H9 (cell line): Measurements from ENCODE around the gene ZNF561. TPM values are rescaled to one million over a fixed set of nuclear protein-coding genes. Genes with fewer than 3 reads are reported as not detected.

Experiments
- DNase-seq: peaks from one replicate; pipeline ENCODE4 v3.0.0-alpha.2; 2017
- H2AFZ ChIP-seq: one replicate; pipeline ENCODE4 v1.6.1; 2013; ENCODE audit warnings: mild to moderate bottlenecking, low read length, control low read depth, moderate library complexity
- H2AK5ac ChIP-seq: 2 replicates; pipeline ENCODE4 v1.6.1; 2013; ENCODE audit warnings: low read length, control low read depth, mixed read lengths; ENCODE audit not compliant: insufficient read length
- H2BK120ac ChIP-seq: one replicate; pipeline ENCODE4 v1.6.1; 2013; ENCODE audit warnings: low read depth, mild to moderate bottlenecking, low read length, control low read depth, inconsistent platforms; ENCODE audit not compliant: poor library complexity, severe bottlenecking
- H2BK12ac ChIP-seq: 2 replicates; pipeline ENCODE4 v1.6.1; 2013; ENCODE audit warnings: low read length, control low read depth, mixed read lengths, low read depth; ENCODE audit not compliant: insufficient read length
- H2BK15ac ChIP-seq: 2 replicates; pipeline ENCODE4 v1.6.1; 2013; ENCODE audit warnings: low read depth, low read length, control low read depth
- H2BK20ac ChIP-seq: one replicate; pipeline ENCODE4 v1.6.1; 2013; ENCODE audit warnings: low read depth, mild to moderate bottlenecking, low read length, control low read depth, inconsistent platforms; ENCODE audit not compliant: poor library complexity, severe bottlenecking
- H2BK5ac ChIP-seq: 2 replicates; pipeline ENCODE4 v1.6.1; 2013; ENCODE audit warnings: low read length, control low read depth, mixed read lengths; ENCODE audit not compliant: insufficient read length
- H3K14ac ChIP-seq: 2 replicates; pipeline ENCODE4 v1.6.1; 2013; ENCODE audit warnings: low read length, control low read depth; ENCODE audit not compliant: insufficient read depth
- H3K18ac ChIP-seq: 2 replicates; pipeline ENCODE4 v1.6.1; 2013; ENCODE audit warnings: low read depth, mild to moderate bottlenecking, mixed read lengths, low read length, control low read depth; ENCODE audit not compliant: insufficient read length
- H3K23ac ChIP-seq: 2 replicates; pipeline ENCODE4 v1.6.1; 2013; ENCODE audit warnings: low read length, control low read depth, mixed read lengths, low read depth; ENCODE audit not compliant: insufficient read length
- H3K23me2 ChIP-seq: 2 replicates; pipeline ENCODE4 v1.6.1; 2013; ENCODE audit warnings: low read depth, mild to moderate bottlenecking, mixed read lengths, low read length, control low read depth; ENCODE audit not compliant: insufficient read length, poor library complexity, severe bottlenecking
- H3K27ac ChIP-seq: 2 replicates; pipeline ENCODE4 v1.5.1; 2013; ENCODE audit warnings: low read length, control low read depth, mixed read lengths, low read depth; ENCODE audit not compliant: insufficient read length
- H3K27me3 ChIP-seq: 2 replicates; pipeline ENCODE4 v1.6.1; 2013; ENCODE audit warnings: low read length, control low read depth, inconsistent platforms; ENCODE audit not compliant: insufficient read depth
- H3K4ac ChIP-seq: 2 replicates; pipeline ENCODE4 v1.6.1; 2013; ENCODE audit warnings: low read depth, mild to moderate bottlenecking, control low read depth, inconsistent platforms, low read length, moderate library complexity
- H3K4me1 ChIP-seq: 2 replicates; pipeline ENCODE4 v1.6.1; 2013; ENCODE audit warnings: low read length, control low read depth, inconsistent platforms; ENCODE audit not compliant: insufficient read depth
- H3K4me2 ChIP-seq: 2 replicates; pipeline ENCODE4 v1.6.1; 2013; ENCODE audit warnings: low read length, control low read depth, mixed read lengths; ENCODE audit not compliant: insufficient read length, insufficient read depth
- H3K56ac ChIP-seq: 2 replicates; pipeline ENCODE4 v1.6.1; 2013; ENCODE audit warnings: low read depth, mild to moderate bottlenecking, mixed read lengths, low read length, control low read depth; ENCODE audit not compliant: insufficient read length
- H3K79me1 ChIP-seq: 2 replicates; pipeline ENCODE4 v1.6.1; 2013; ENCODE audit warnings: low read depth, mild to moderate bottlenecking, moderate library complexity, low read length, control low read depth, inconsistent platforms; ENCODE audit not compliant: insufficient read depth, poor library complexity, severe bottlenecking
- H3K79me2 ChIP-seq: 2 replicates; pipeline ENCODE4 v1.6.1; 2013; ENCODE audit warnings: low read length, control low read depth, inconsistent platforms; ENCODE audit not compliant: insufficient read depth
- H3K9ac ChIP-seq: 2 replicates; pipeline ENCODE4 v1.6.1; 2013; ENCODE audit warnings: low read length, control low read depth, mixed read lengths; ENCODE audit not compliant: insufficient read length; ENCODE audit errors: extremely low read depth
- H3K9me3 ChIP-seq: one replicate; pipeline ENCODE4 v1.6.1; 2013; ENCODE audit warnings: low read depth, low read length, inconsistent platforms; ENCODE audit not compliant: control insufficient read depth
- H3T11ph ChIP-seq: one replicate; pipeline ENCODE4 v1.6.1; 2013; ENCODE audit warnings: mild to moderate bottlenecking, low read length, control low read depth, inconsistent platforms
- H4K20me1 ChIP-seq: one replicate; pipeline ENCODE4 v1.6.1; 2013; ENCODE audit not compliant: control insufficient read depth, insufficient read length, insufficient read depth
- H4K5ac ChIP-seq: 2 replicates; pipeline ENCODE4 v1.6.1; 2013; ENCODE audit warnings: low read depth, mild to moderate bottlenecking, mixed read lengths, low read length, control low read depth; ENCODE audit not compliant: insufficient read length
- H4K8ac ChIP-seq: replicated peaks from 2 replicates; pipeline ENCODE4 v1.6.1; 2013; ENCODE audit warnings: low read length, control low read depth, mixed read lengths, low read depth; ENCODE audit not compliant: insufficient read length
- H4K91ac ChIP-seq: 2 replicates; pipeline ENCODE4 v1.6.1; 2013; ENCODE audit warnings: low read depth, mild to moderate bottlenecking, moderate library complexity, mixed read lengths, low read length, control low read depth; ENCODE audit not compliant: insufficient read length
- H3K27ac Mint-ChIP-seq, 3 experiments: 2 replicates in 2 of 3; 3 replicates in 1 of 3; pipeline ENCODE4 v1.8.0; 2020 to 2021; ENCODE audit warnings: mixed read lengths in 3 of 3, mild to moderate bottlenecking in 1 of 3, moderate library complexity in 1 of 3
- H3K27me3 Mint-ChIP-seq: 2 replicates; pipeline ENCODE4 v1.8.0; 2021; ENCODE audit warnings: low read depth, mild to moderate bottlenecking, moderate library complexity, mixed read lengths
- H3K36me3 Mint-ChIP-seq, 3 experiments: 2 replicates in 2 of 3; 3 replicates in 1 of 3; pipeline ENCODE4 v1.8.0; 2020 to 2021; ENCODE audit warnings: low read depth in 3 of 3, mixed read lengths in 3 of 3; ENCODE audit not compliant: insufficient read depth in 1 of 3
- H3K4me1 Mint-ChIP-seq, 2 experiments: 2 replicates each; pipeline ENCODE4 v1.8.0; 2020; ENCODE audit warnings: mixed read lengths in 2 of 2
- H3K4me3 Mint-ChIP-seq, 2 experiments: 2 replicates in 1 of 2; 3 replicates in 1 of 2; pipeline ENCODE4 v1.8.0; 2020 to 2021; ENCODE audit warnings: mild to moderate bottlenecking in 2 of 2, mixed read lengths in 2 of 2, moderate library complexity in 1 of 2
- H3K9me3 Mint-ChIP-seq, 2 experiments: 2 replicates in 1 of 2; 3 replicates in 1 of 2; pipeline ENCODE4 v1.8.0; 2020; ENCODE audit warnings: mild to moderate bottlenecking in 2 of 2, mixed read lengths in 2 of 2, moderate library complexity in 1 of 2
- WGBS: extraction: QIAGEN DNeasy Blood & Tissue Kit; methylation state at CpG from one replicate; pipeline ENCODE4 v1.1.7; 2013; ENCODE audit warnings: missing lambda C conversion rate, low lambda C conversion rate, mixed read lengths; ENCODE audit not compliant: insufficient read length; ENCODE audit errors: extremely low coverage; 5-methylcytosine and 5-hydroxymethylcytosine counted together
- total RNA-seq: library from RNA; stranded (reverse); gene quantifications from 2 replicates; pipeline ENCODE4 v1.2.1, GENCODE V29; 2021
- TF ChIP-seq, protein P1 (sequence below): fragments of 200-600 bp; sonication (generic); conservative IDR thresholded peaks from 3 replicates; pipeline ENCODE4 v1.8.0; 2021; ENCODE audit warnings: antibody characterized with exemption, mild to moderate bottlenecking

The ZNF561 gene
- total RNA-seq, 1 experiment from 2014 or later: 50.8 TPM

DNA sequence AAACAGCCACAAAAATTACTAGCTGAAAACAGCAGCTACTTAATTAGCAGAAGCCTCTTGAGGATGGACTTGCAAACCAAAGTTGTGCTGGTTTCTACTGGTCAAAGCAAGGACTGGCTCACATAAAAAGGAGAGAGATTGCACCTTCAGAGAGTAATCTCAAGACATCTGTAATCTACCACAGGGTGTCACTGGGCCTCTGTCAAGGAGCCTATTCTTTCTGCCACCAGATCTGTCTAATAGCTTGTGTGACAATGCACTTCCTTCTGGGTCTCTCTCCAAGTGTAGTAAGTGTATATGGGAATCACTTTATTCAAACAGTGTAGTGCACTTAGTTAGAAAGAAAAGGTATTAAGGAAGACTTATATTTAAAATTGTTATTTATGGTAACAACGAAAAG is 24.4 kb upstream of the ZNF561 start:
- H3K4me3 Mint-ChIP-seq: no peak overlapping the region
- peaks cover 23 to 32% of the 10 kb centered on the region in 2 experiments for H3K9me3 Mint-ChIP-seq
- no peak overlapping the region for H2BK12ac ChIP-seq
- H3K27ac ChIP-seq: no peak overlapping the region
- H3K56ac ChIP-seq: no peak overlapping the region
- peaks cover 18 to 21% of the 10 kb centered on the region in 2 experiments for H3K4me1 Mint-ChIP-seq
- H3K14ac ChIP-seq: no peak overlapping the region
- DNase-seq: no peak
- no peak overlapping the region for H4K5ac ChIP-seq
- no peaks in the 10 kb centered on the region for H3K27me3 ChIP-seq
- no peak overlapping the region for H2BK120ac ChIP-seq
- H3K79me2 ChIP-seq: no peaks in the 10 kb centered on the region
- no peak overlapping the region for H3K4me2 ChIP-seq
- H4K8ac ChIP-seq: no peak overlapping the region
- no peak overlapping the region for H4K91ac ChIP-seq
- H3K18ac ChIP-seq: no peak overlapping the region
- TF ChIP-seq, protein P1, sequence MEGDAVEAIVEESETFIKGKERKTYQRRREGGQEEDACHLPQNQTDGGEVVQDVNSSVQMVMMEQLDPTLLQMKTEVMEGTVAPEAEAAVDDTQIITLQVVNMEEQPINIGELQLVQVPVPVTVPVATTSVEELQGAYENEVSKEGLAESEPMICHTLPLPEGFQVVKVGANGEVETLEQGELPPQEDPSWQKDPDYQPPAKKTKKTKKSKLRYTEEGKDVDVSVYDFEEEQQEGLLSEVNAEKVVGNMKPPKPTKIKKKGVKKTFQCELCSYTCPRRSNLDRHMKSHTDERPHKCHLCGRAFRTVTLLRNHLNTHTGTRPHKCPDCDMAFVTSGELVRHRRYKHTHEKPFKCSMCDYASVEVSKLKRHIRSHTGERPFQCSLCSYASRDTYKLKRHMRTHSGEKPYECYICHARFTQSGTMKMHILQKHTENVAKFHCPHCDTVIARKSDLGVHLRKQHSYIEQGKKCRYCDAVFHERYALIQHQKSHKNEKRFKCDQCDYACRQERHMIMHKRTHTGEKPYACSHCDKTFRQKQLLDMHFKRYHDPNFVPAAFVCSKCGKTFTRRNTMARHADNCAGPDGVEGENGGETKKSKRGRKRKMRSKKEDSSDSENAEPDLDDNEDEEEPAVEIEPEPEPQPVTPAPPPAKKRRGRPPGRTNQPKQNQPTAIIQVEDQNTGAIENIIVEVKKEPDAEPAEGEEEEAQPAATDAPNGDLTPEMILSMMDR: no peak; the same call in 2 of the 3 replicates
- no peak overlapping the region for H2BK5ac ChIP-seq
- H2BK20ac ChIP-seq: no peak overlapping the region
- no peaks in the 10 kb centered on the region for H3K23me2 ChIP-seq
- no peak overlapping the region for H3K4ac ChIP-seq
- H3K9me3 ChIP-seq: peaks cover 19% of the 10 kb centered on the region
- H3K9ac ChIP-seq: no peak overlapping the region
- no peaks in the 10 kb centered on the region for H4K20me1 ChIP-seq
- H3K27me3 Mint-ChIP-seq: peaks cover 2% of the 10 kb centered on the region; the same call in 1 of the 2 replicates
- no peak overlapping the region for H2AFZ ChIP-seq
- no peak overlapping the region for H3K23ac ChIP-seq
- H3K36me3 Mint-ChIP-seq: peaks cover 27 to 43% (median 28%) of the 10 kb centered on the region in 3 experiments
- H3T11ph ChIP-seq: no peak overlapping the region
- no peaks in the 10 kb centered on the region for H3K79me1 ChIP-seq
- no CpG with 5 or more reads among the region's 1 CpG for WGBS
- H2AK5ac ChIP-seq: no peak overlapping the region
- H3K27ac Mint-ChIP-seq: no peak overlapping the region
- peaks cover 2% of the 10 kb centered on the region; the same call in 1 of the 2 replicates for H3K4me1 ChIP-seq
- H2BK15ac ChIP-seq: no peak overlapping the region
